Lower leg skin (tissue), 4 donors: Measurements from ENCODE around the gene ADAMTS14. TPM values are rescaled to one million over a fixed set of nuclear protein-coding genes. Genes with fewer than 3 reads are reported as not detected.

ENCODE experiments used
- DNase-seq, 2 donors: peaks; one replicate each; pipeline ENCODE4 v3.0.0-alpha.2; 2019; ENCODE audit warnings: low spot score in 2 of 2
- H3K4me3 ChIP-seq: fragments of 200-600 bp; sonication (generic); 2 replicates; pipeline ENCODE4 v1.5.1; 2017; ENCODE audit warnings: mild to moderate bottlenecking, low read depth; ENCODE audit not compliant: poor library complexity, severe bottlenecking
- CTCF ChIP-seq, 3 donors: fragments of 450-650 bp; IDR thresholded peaks; one replicate each; pipeline ENCODE4 v1.5.1; 2016; ENCODE audit warnings: antibody characterized with exemption in 3 of 3, mild to moderate bottlenecking in 3 of 3, moderate library complexity in 2 of 3
- POLR2A ChIP-seq, 2 donors: fragments of 450-650 bp; IDR thresholded peaks; one replicate each; pipeline ENCODE4 v1.6.1; 2016 to 2017; ENCODE audit warnings: antibody characterized with exemption in 2 of 2, mild to moderate bottlenecking in 1 of 2, moderate library complexity in 1 of 2
- WGBS, 2 donors: methylation state at CpG; one replicate each; pipeline ENCODE4 v1.1.5; 2018; 5-methylcytosine and 5-hydroxymethylcytosine counted together
- intact Hi-C: fragments of 100-400 bp; cut with DNase I; formaldehyde crosslinking; loops from one replicate; pipeline ENCODE4 v1.15.0; 2023; ENCODE audit warnings: low total_unique reads
- total RNA-seq, 4 donors: library from RNA; depleted of rRNA; stranded (reverse); fragments of >200 nt; gene quantifications; one replicate each; pipeline ENCODE4 v1.1.0, GENCODE V29; 2016

Gene ADAMTS14
- total RNA-seq, 4 donors from 2014 or later: 0.22 to 1.0 (median 0.34) TPM; not detected in 1

DNA sequence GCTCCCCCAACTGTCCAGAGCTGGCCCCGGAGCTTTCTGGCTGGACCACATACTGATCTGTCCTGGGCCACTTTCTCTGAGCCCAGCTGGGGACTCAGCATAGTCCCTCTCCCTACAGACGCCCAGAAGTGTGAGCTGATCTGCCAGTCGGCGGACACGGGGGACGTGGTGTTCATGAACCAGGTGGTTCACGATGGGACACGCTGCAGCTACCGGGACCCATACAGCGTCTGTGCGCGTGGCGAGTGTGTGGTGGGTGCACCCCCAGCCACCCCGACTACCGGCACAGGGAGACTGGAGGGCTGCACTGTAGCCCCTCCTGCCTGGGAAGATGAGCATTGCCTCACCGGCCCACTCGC lies 71.1 kb downstream of the ADAMTS14 start:
- TF ChIP-seq CTCF (IDR thresholded peaks at IDR 0.05): no peak
- TF ChIP-seq POLR2A (IDR thresholded peaks at IDR 0.05): no peak
- H3K4me3 ChIP-seq: no peak overlapping the region
- intact Hi-C loops: no loop called here
- WGBS, 2 donors: 85 to 88% methylated on average over 17 of the region's 17 CpGs
- DNase-seq: no peak

DNA sequence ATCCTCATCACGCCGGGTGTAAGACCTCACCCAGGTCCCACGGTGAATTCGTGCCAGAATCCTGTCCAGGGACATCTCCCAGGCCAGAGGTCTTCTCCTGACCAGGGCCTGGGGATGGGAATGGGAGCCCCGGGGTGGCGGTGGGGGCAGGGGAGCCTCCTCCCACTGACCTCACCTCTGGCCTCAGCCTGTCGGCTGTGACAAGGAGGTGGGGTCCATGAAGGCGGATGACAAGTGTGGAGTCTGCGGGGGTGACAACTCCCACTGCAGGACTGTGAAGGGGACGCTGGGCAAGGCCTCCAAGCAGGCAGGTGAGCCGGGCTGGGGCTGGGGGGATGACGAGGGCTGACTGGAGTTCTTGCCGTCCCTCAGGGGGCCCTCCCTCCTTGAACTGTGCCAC lies 71.6 kb downstream of the ADAMTS14 start:
- intact Hi-C loops: no loop called here
- no peak overlapping the region for H3K4me3 ChIP-seq
- 90 to 91% methylated on average over 13 of the region's 13 CpGs for WGBS, 2 donors
- DNase-seq: no peak
- TF ChIP-seq POLR2A (IDR thresholded peaks at IDR 0.05) (no peak), CTCF (IDR thresholded peaks at IDR 0.05) (no peak)

GRCh38 chr10:70744617-70745143 lies 72.4 kb downstream of the ADAMTS14 start:
- TF ChIP-seq POLR2A (IDR thresholded peaks at IDR 0.05) (no peak), CTCF (IDR thresholded peaks at IDR 0.05) (no peak)
- intact Hi-C loops: loop anchor here (5.0 kb wide), 1 partner anchor 512 kb away; the partner anchor contains the start of gene PPA1
- DNase-seq: no peak
- 64 to 71% methylated on average over 6 of the region's 6 CpGs for WGBS, 2 donors
- H3K4me3 ChIP-seq: no peak overlapping the region

DNA sequence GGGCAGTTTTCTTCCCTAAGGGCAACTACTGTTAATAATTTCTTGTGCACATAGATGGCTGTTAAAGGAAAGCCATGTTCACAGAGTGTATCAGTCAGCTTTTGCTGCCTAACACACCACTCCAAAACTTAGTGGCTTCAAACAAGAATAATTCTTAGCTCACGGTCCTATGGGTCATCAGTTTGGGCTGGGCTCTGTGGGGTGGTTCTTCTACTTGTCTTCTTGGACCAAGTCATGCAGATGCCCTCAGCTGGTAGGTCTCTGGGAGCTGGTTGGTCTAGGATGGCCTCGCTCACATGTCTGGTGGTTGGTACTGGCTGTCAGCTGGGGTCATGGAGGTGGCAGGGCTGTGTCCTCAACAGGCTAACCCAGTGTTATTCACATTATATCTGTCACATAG lies 73.2 kb downstream of the ADAMTS14 start:
- intact Hi-C loops: loop anchor here (5.0 kb wide), 1 partner anchor 513 kb away; the partner anchor contains the start of gene PPA1
- 97 to 100% methylated on average over 2 of the region's 2 CpGs for WGBS, 2 donors
- TF ChIP-seq CTCF (IDR thresholded peaks at IDR 0.05) (no peak), POLR2A (IDR thresholded peaks at IDR 0.05) (no peak)
- DNase-seq: no peak
- H3K4me3 ChIP-seq: no peak overlapping the region

GRCh38 chr10:70747192-70747965 lies 75.1 kb downstream of the ADAMTS14 start:
- no peak overlapping the region for H3K4me3 ChIP-seq
- 86 to 92% methylated on average over 15 of the region's 15 CpGs for WGBS, 2 donors
- intact Hi-C loops: loop anchor here (5.0 kb wide), 1 partner anchor 515 kb away; the partner anchor contains the start of gene PPA1
- TF ChIP-seq POLR2A (IDR thresholded peaks at IDR 0.05) (no peak), CTCF (IDR thresholded peaks at IDR 0.05) (no peak)
- no peak for DNase-seq
